Neural cell (in vitro differentiated cells): Measurements from ENCODE around the gene MZF1. TPM values are rescaled to one million over a fixed set of nuclear protein-coding genes. Genes with fewer than 3 reads are reported as not detected.

Experiments
- H2AFZ ChIP-seq: fragments of 200-600, 300-800 bp; sonication (generic), shearing (Covaris generic); 2 replicates; pipeline ENCODE4 v1.6.0; 2014; ENCODE audit warnings: low read depth, mild to moderate bottlenecking, antibody characterized with exemption, low read length, moderate library complexity
- H3F3A ChIP-seq: fragments of 200-600 bp; shearing (Covaris generic); 2 replicates; pipeline ENCODE4 v1.6.1; 2016; ENCODE audit warnings: mild to moderate bottlenecking, moderate library complexity, mixed read lengths, antibody characterized with exemption, low read length; ENCODE audit not compliant: insufficient read depth, poor library complexity, severe bottlenecking
- H3K27ac ChIP-seq: fragments of 200-600, 300-800 bp; sonication (generic), shearing (Covaris generic); 2 replicates; pipeline ENCODE4 v1.5.1; 2014; ENCODE audit warnings: mild to moderate bottlenecking, low read length, moderate library complexity
- H3K27me3 ChIP-seq: fragments of 300-800, 200-600 bp; sonication (generic), shearing (Covaris generic); 2 replicates; pipeline ENCODE4 v1.6.0; 2014; ENCODE audit warnings: mild to moderate bottlenecking, low read depth, low read length, moderate library complexity; ENCODE audit not compliant: insufficient read depth
- H3K36me3 ChIP-seq: fragments of 300-800, 200-600 bp; sonication (generic), shearing (Covaris generic); 2 replicates; pipeline ENCODE4 v1.5.1; 2014; ENCODE audit warnings: mild to moderate bottlenecking, antibody characterized with exemption, low read length, moderate library complexity; ENCODE audit not compliant: insufficient read depth
- H3K4me2 ChIP-seq: fragments of 300-800, 200-600 bp; sonication (generic), shearing (Covaris generic); 2 replicates; pipeline ENCODE4 v1.6.0; 2014; ENCODE audit warnings: mild to moderate bottlenecking, low read length
- H3K4me3 ChIP-seq: fragments of 300-800, 200-600 bp; sonication (generic), shearing (Covaris generic); 2 replicates; pipeline ENCODE4 v1.5.1; 2014; ENCODE audit warnings: mild to moderate bottlenecking, low read length, moderate library complexity
- H3K79me2 ChIP-seq: fragments of 200-600 bp; shearing (Covaris generic); replicated peaks from 2 replicates; pipeline ENCODE4 v1.6.0; 2014; ENCODE audit warnings: mild to moderate bottlenecking, low read length, moderate library complexity; ENCODE audit not compliant: insufficient read depth
- H3K9ac ChIP-seq: fragments of 300-800, 200-600 bp; sonication (generic), shearing (Covaris generic); 2 replicates; pipeline ENCODE4 v1.6.1; 2016; ENCODE audit warnings: mild to moderate bottlenecking, low read length, mixed read lengths
- H3K9me2 ChIP-seq: fragments of 200-600 bp; shearing (Covaris generic); 2 replicates; pipeline ENCODE4 v1.6.1; 2016; ENCODE audit warnings: mild to moderate bottlenecking, low read length, mixed read lengths; ENCODE audit not compliant: insufficient read depth
- H3K9me3 ChIP-seq: fragments of 200-600, 300-800 bp; sonication (generic), shearing (Covaris generic); 2 replicates; pipeline ENCODE4 v1.6.1; 2016; ENCODE audit warnings: mild to moderate bottlenecking, mixed run types, low read length, moderate library complexity, mixed read lengths
- H4K20me1 ChIP-seq: fragments of 200-600 bp; shearing (Covaris generic); 2 replicates; pipeline ENCODE4 v1.6.1; 2016; ENCODE audit warnings: mild to moderate bottlenecking, mixed run types; ENCODE audit not compliant: insufficient read depth
- CTCF ChIP-seq: fragments of 450-650 bp; IDR thresholded peaks from 2 replicates; pipeline ENCODE4 v1.5.1; 2014; ENCODE audit warnings: antibody characterized with exemption, mild to moderate bottlenecking, moderate library complexity; ENCODE audit not compliant: poor library complexity, severe bottlenecking
- EP300 ChIP-seq: fragments of 450-650 bp; conservative IDR thresholded peaks from 2 replicates; pipeline ENCODE4 v1.6.1; 2014; ENCODE audit warnings: antibody characterized with exemption, mild to moderate bottlenecking, moderate library complexity; ENCODE audit not compliant: poor library complexity, severe bottlenecking
- EZH2 ChIP-seq: fragments of 200-600, 300-800 bp; shearing (Covaris generic), sonication (generic); IDR thresholded peaks from 2 replicates; pipeline ENCODE4 v1.6.1; 2014; ENCODE audit warnings: antibody characterized with exemption, low read length, borderline replicate concordance, mild to moderate bottlenecking; ENCODE audit not compliant: insufficient read depth, poor library complexity, severe bottlenecking
- MXI1 ChIP-seq: fragments of 450-650 bp; conservative IDR thresholded peaks from 2 replicates; pipeline ENCODE4 v1.6.1; 2014; ENCODE audit warnings: antibody characterized with exemption, mild to moderate bottlenecking; ENCODE audit not compliant: poor library complexity, severe bottlenecking
- POLR2AphosphoS5 ChIP-seq: IDR thresholded peaks from 2 replicates; pipeline ENCODE4 v1.6.1; 2012
- RAD21 ChIP-seq: fragments of 450-650 bp; conservative IDR thresholded peaks from 2 replicates; pipeline ENCODE4 v1.6.1; 2014; ENCODE audit warnings: antibody characterized with exemption, mild to moderate bottlenecking, moderate library complexity
- REST ChIP-seq: IDR thresholded peaks from 2 replicates; pipeline ENCODE4 v1.6.1; 2012; ENCODE audit warnings: borderline replicate concordance
- SMC3 ChIP-seq: fragments of 450-650 bp; conservative IDR thresholded peaks from 2 replicates; pipeline ENCODE4 v1.6.1; 2014; ENCODE audit warnings: antibody characterized with exemption, mild to moderate bottlenecking, moderate library complexity; ENCODE audit not compliant: poor library complexity
- TAF1 ChIP-seq: IDR thresholded peaks from 2 replicates; pipeline ENCODE4 v1.6.1; 2012; ENCODE audit warnings: low read depth
- polyA plus RNA-seq: library from polyadenylated mRNA; depleted of rRNA; stranded (reverse); fragments of >200 nt; gene quantifications from 2 replicates; pipeline ENCODE4 v1.2.3, GENCODE V29; 2014

The MZF1 gene
- polyA plus RNA-seq, 1 donor from 2014 or later = 74.6 TPM

GRCh38 chr19:58572026-58572817, 913 bp downstream of the MZF1 start:
- Histone ChIP-seq H3K9me3 (no peaks in the 10 kb centered on the region), H4K20me1 (no peaks in the 10 kb centered on the region), H2AFZ (peak overlapping the region; percentile 88), H3F3A (no peaks in the 10 kb centered on the region), H3K9ac (peak overlapping the region; percentile 97), H3K27ac (peak overlapping the region; percentile 99), H3K79me2 (peaks cover 8% of the 10 kb centered on the region), H3K9me2 (no peaks in the 10 kb centered on the region), H3K4me3 (peak overlapping the region; percentile 97), H3K4me2 (peak overlapping the region; percentile 80), H3K36me3 (no peaks in the 10 kb centered on the region), H3K27me3 (no peaks in the 10 kb centered on the region)
- TF ChIP-seq EP300 (no peak), CTCF (no peak), EZH2 (no peak), MXI1 (no peak), SMC3 (no peak), RAD21 (no peak), POLR2AphosphoS5 (no peak), REST (peak; percentile 14), TAF1 (peak; percentile 65)

GRCh38 chr19:58571575-58571947, 1.6 kb downstream of the MZF1 start:
- Histone ChIP-seq H2AFZ (no peak overlapping the region), H3K27me3 (no peaks in the 10 kb centered on the region), H3K9ac (no peak overlapping the region), H3K4me2 (no peak overlapping the region), H4K20me1 (no peaks in the 10 kb centered on the region), H3K79me2 (peaks cover 5% of the 10 kb centered on the region), H3K27ac (no peak overlapping the region), H3K9me3 (no peaks in the 10 kb centered on the region), H3K4me3 (peak overlapping the region; percentile 97), H3K9me2 (no peaks in the 10 kb centered on the region), H3K36me3 (no peaks in the 10 kb centered on the region), H3F3A (no peaks in the 10 kb centered on the region)
- no peak for TF ChIP-seq MXI1
- no peak for TF ChIP-seq EP300
- TF ChIP-seq CTCF = no peak
- no peak for TF ChIP-seq EZH2
- TF ChIP-seq RAD21 = no peak
